Middle frontal gyrus (tissue), 1 donor: ENCODE results near the gene PTPRH.
A peak's percentile ranks its signal among the peaks of the same experiment; 100 is the strongest.
"Not testable (repeated sequence)": the region's sequence is repeated elsewhere in the genome, so short reads cannot be mapped to it uniquely, and the experiment has no call there.

Source experiments
- DNase-seq: peaks from one replicate; pipeline ENCODE4 v3.0.0-alpha.2; 2015; ENCODE audit warnings: low spot score; ENCODE audit errors: extremely low spot score

PTPRH gene

GRCh38 chr19:55181740-55182139, 27.6 kb downstream of the PTPRH start:
- no peak for DNase-seq

GRCh38 chr19:55179606-55180484, 29.5 kb downstream of the PTPRH start, which contains the start of gene SYT5:
TSS of gene SYT5 (minus strand) at chr19:55180289. CDS start at chr19:55179041, 1,248 bp downstream.
- no peak for DNase-seq

GRCh38 chr19:55178781-55179599, 30.3 kb downstream of the PTPRH start:
- DNase-seq: peak; percentile 40

GRCh38 chr19:55176076-55176475, 33.2 kb downstream of the PTPRH start:
- no peak for DNase-seq

GRCh38 chr19:55175117-55175867, 34.0 kb downstream of the PTPRH start:
- DNase-seq: no peak

GRCh38 chr19:55174425-55175116, 34.7 kb downstream of the PTPRH start:
- no peak for DNase-seq

- no peak for DNase-seq
These were observed 35.4 kb downstream of the PTPRH start for GRCh38 chr19:55173714-55174409.

- no peak for DNase-seq
These were observed 36.1 kb downstream of the PTPRH start for GRCh38 chr19:55173186-55173713.

- DNase-seq: no peak
These were observed 36.6 kb downstream of the PTPRH start for GRCh38 chr19:55172741-55173140.

GRCh38 chr19:55172318-55172717, 37.0 kb downstream of the PTPRH start:
- DNase-seq: not testable (repeated sequence)

- no peak for DNase-seq
These were observed 37.9 kb downstream of the PTPRH start for GRCh38 chr19:55171440-55171839.

GRCh38 chr19:55169136-55169535, 40.2 kb downstream of the PTPRH start:
- DNase-seq: no peak

GRCh38 chr19:55166530-55167268, 42.6 kb downstream of the PTPRH start, which contains the start of gene DNAAF3:
TSS of gene DNAAF3 (minus strand) at chr19:55166613. CDS start at chr19:55166413, 200 bp downstream.
- DNase-seq: peak; percentile 76

GRCh38 chr19:55165952-55166529, 43.3 kb downstream of the PTPRH start:
- no peak for DNase-seq

- no peak for DNase-seq
These were observed 47.6 kb downstream of the PTPRH start for GRCh38 chr19:55161571-55162322.

- no peak for DNase-seq
These were observed 48.3 kb downstream of the PTPRH start for GRCh38 chr19:55160986-55161365.

- no peak for DNase-seq
These were observed 48.9 kb downstream of the PTPRH start for GRCh38 chr19:55160128-55160985.
